Pancreas (tissue), 10 donors: ENCODE data around the gene NDUFB7. TPM values are rescaled to one million over a fixed set of nuclear protein-coding genes. Genes with fewer than 3 reads are reported as not detected.
"Not testable (repeated sequence)": the region's sequence is repeated elsewhere in the genome, so short reads cannot be mapped to it uniquely, and the experiment has no call there.

Experiments
- ATAC-seq, 4 donors: fragments of 200-7000 bp; cut with Tn5 transposase; one replicate each; pipeline versions ENCODE4 v1.8.0 to v1.9.1; 2020; ENCODE audit warnings: mild to moderate bottlenecking in 4 of 4, moderate library complexity in 4 of 4
- DNase-seq, 6 donors: peaks; one replicate each; pipeline ENCODE4 v3.0.0-alpha.2; 2020
- FAIRE-seq: peaks from 2 replicates; lab custom pipeline; 2012; peaks lifted over from hg19 to GRCh38; lab: Jason Lieb, UNC
- H3K27ac ChIP-seq, 4 donors: fragments of 200-600 bp; sonication (generic); 1 replicate in 3 of 4; 2 replicates in 1 of 4; pipeline versions ENCODE4 v1.5.0 to v1.8.0; 2020
- H3K27me3 ChIP-seq, 4 donors: fragments of 200-600 bp; one replicate each; pipeline ENCODE4 v1.8.0; 2021
- H3K36me3 ChIP-seq, 3 donors: fragments of 200-600 bp; sonication (generic) in 1 of 3; one replicate each; pipeline versions ENCODE4 v1.5.0 to v1.8.0; 2020 to 2021
- H3K4me1 ChIP-seq, 3 donors: fragments of 200-600 bp; one replicate each; pipeline ENCODE4 v1.8.0; 2021
- H3K4me3 ChIP-seq, 4 donors: fragments of 200-600 bp; sonication (generic) in 2 of 4; one replicate each; pipeline versions ENCODE4 v1.5.0 to v1.8.0; 2020 to 2021
- H3K9me3 ChIP-seq, 4 donors: fragments of 200-600 bp; one replicate each; pipeline ENCODE4 v1.8.0; 2021
- CTCF ChIP-seq, 4 donors: fragments of 200-600 bp; sonication (generic) in 3 of 4; IDR thresholded peaks; one replicate each; pipeline versions ENCODE4 v1.5.0 to v1.8.0; 2021; ENCODE audit warnings: antibody characterized with exemption in 4 of 4
- WGBS, 2 donors: extraction: QIAGEN DNeasy Blood & Tissue Kit; methylation state at CpG; one replicate each; pipeline ENCODE4 v1.1.7; 2013; 5-methylcytosine and 5-hydroxymethylcytosine counted together
- intact Hi-C, 3 donors: fragments of 100-400 bp; cut with DNase I; formaldehyde crosslinking; loops; one replicate each; pipeline versions ENCODE4 v1.11.1 to v1.14.2; 2022
- polyA plus RNA-seq, 2 donors: library from polyadenylated mRNA; stranded (reverse); fragments of 200-250 nt; gene quantifications; one replicate each; pipeline ENCODE4 v1.2.3, GENCODE V29; 2013
- total RNA-seq, 6 donors: library from RNA; stranded (reverse); fragmentation: NEBNext Ultra II Directional in 4 of 6; extraction: Animal tissue kit (Norgen Biotek cat#: 25700) in 4 of 6; gene quantifications; one replicate each; pipeline versions ENCODE4 v1.2.1 to v1.2.4, GENCODE V29; 2021 to 2023
- donor health status: healthy with polysubstance abuse.
- donor health status: DM: no; HTN: no; CAD: no; lungs with moderate emphysema.
- donor health status: DM: no; HTN: no; CAD: no.
- donor health status: control.
- donor health status: control.
- donor health status: Bipolar disorder and iron deficiency.
- donor health status: DM: yes; HTN: yes; CAD: no.
- donor health status: DM: no; HTN: no; CAD: no.
- donor health status: DM: no; HTN: no; CAD: no.
- donor health status: DM: yes; HTN: yes; CAD: no.

NDUFB7 gene
- total and polyA plus RNA-seq, 8 donors = 62.5 to 270 (median 77.0) TPM

GRCh38 chr19:14565765-14566711 is 5.8 kb downstream of the NDUFB7 start:
- Histone ChIP-seq H3K4me3 (no peak overlapping the region), H3K27me3 (no peaks in the 10 kb centered on the region), H3K9me3 (no peaks in the 10 kb centered on the region), H3K27ac (no peak overlapping the region), H3K36me3 (no peaks in the 10 kb centered on the region), H3K4me1 (peaks cover 4 to 8% (median 7%) of the 10 kb centered on the region in 3 donors)
- no peak for FAIRE-seq
- intact Hi-C loops = no loop called here
- no peak for ATAC-seq
- peak in 1 of 6 donors; percentile 70 for DNase-seq
- TF ChIP-seq CTCF (IDR thresholded peaks at IDR 0.05) = no peak
- 89 to 91% methylated on average over 24 to 26 of the region's 31 CpGs for WGBS, 2 donors

- Histone ChIP-seq H3K9me3 (no peaks in the 10 kb centered on the region), H3K27me3 (no peaks in the 10 kb centered on the region), H3K4me1 (peaks cover 0 to 4% (median under 1%) of the 10 kb centered on the region in 3 donors), H3K4me3 (no peak overlapping the region), H3K27ac (no peak overlapping the region), H3K36me3 (no peaks in the 10 kb centered on the region)
- DNase-seq = peak in 1 of 6 donors; percentile 73
- ATAC-seq = no peak
- FAIRE-seq = no peak
- WGBS, 2 donors = 93% methylated on average over 22 of the region's 22 CpGs
- no peak for TF ChIP-seq CTCF (IDR thresholded peaks at IDR 0.05)
- intact Hi-C loops = no loop called here
These were observed 6.6 kb downstream of the NDUFB7 start for GRCh38 chr19:14565298-14565679.

- H3K9me3 ChIP-seq, intact Hi-C loops, FAIRE-seq, H3K27me3 ChIP-seq, H3K36me3 ChIP-seq, H3K4me1 ChIP-seq, H3K4me3 ChIP-seq, ATAC-seq, H3K27ac ChIP-seq: not testable (repeated sequence)
- peak in 1 of 6 donors; percentile 70 for DNase-seq
- 88 to 89% methylated on average over 22 of the region's 22 CpGs for WGBS, 2 donors
These were observed 7.1 kb downstream of the NDUFB7 start for GRCh38 chr19:14564652-14565297.

- Histone ChIP-seq H3K27ac (no peak overlapping the region), H3K27me3 (no peaks in the 10 kb centered on the region), H3K9me3 (no peaks in the 10 kb centered on the region), H3K4me3 (no peak overlapping the region), H3K4me1 (peaks cover 0 to 4% (median 0%) of the 10 kb centered on the region in 3 donors), H3K36me3 (no peaks in the 10 kb centered on the region)
- peak in 2 of 4 donors; percentile 13 to 16 for ATAC-seq
- FAIRE-seq = no peak
- DNase-seq = peak in 1 of 6 donors; percentile 80
- no peak for TF ChIP-seq CTCF (IDR thresholded peaks at IDR 0.05)
- intact Hi-C loops = no loop called here
- WGBS, 2 donors = 80 to 81% methylated on average over 26 to 33 of the region's 33 CpGs
These were observed 7.7 kb downstream of the NDUFB7 start for GRCh38 chr19:14563989-14564651.

GRCh38 chr19:14563590-14563926 is 8.3 kb downstream of the NDUFB7 start:
- Histone ChIP-seq H3K36me3 (no peaks in the 10 kb centered on the region), H3K9me3 (no peaks in the 10 kb centered on the region), H3K4me1 (peaks cover 0 to 4% (median 0%) of the 10 kb centered on the region in 3 donors), H3K27me3 (no peaks in the 10 kb centered on the region), H3K27ac (no peak overlapping the region), H3K4me3 (no peak overlapping the region)
- DNase-seq (peak in 1 of 6 donors; percentile 75), FAIRE-seq (no peak), ATAC-seq (no peak)
- 92 to 99% methylated on average over 16 of the region's 16 CpGs for WGBS, 2 donors
- intact Hi-C loops = no loop called here
- TF ChIP-seq CTCF (IDR thresholded peaks at IDR 0.05) = no peak
